CD4-positive, alpha-beta T cell treated with Interleukin-4 for 4 hours (primary cell): Measurements from ENCODE around the gene KCNAB1.
"Not testable (repeated sequence)": the region's sequence is repeated elsewhere in the genome, so short reads cannot be mapped to it uniquely, and the experiment has no call there.

ENCODE experiments used
- DNase-seq: peaks from one replicate; pipeline ENCODE4 v3.0.0-alpha.2; 2020

Gene KCNAB1

GRCh38 chr3:156548041-156548687, 427.8 kb downstream of the KCNAB1 start:
- no peak for DNase-seq

DNA sequence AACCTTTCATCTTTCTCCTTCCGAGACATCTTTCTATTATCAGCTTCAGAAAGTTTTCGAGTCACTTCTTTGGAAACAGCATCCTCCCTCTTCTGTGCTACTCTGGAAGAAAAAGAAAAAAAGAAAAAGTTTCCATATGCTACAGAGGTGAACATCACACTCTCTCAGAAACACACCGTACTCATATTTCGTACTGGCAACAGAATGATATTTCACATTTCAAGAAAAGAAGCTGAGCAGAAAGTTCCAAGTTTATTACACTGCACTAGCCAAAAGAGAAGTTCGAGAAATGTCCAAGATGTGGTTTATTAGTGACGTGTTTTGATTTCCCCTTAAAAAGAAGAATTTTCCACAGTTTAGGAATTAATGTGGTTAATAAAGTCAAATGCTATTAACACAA, 428.5 kb downstream of the KCNAB1 start:
- DNase-seq: no peak

DNA sequence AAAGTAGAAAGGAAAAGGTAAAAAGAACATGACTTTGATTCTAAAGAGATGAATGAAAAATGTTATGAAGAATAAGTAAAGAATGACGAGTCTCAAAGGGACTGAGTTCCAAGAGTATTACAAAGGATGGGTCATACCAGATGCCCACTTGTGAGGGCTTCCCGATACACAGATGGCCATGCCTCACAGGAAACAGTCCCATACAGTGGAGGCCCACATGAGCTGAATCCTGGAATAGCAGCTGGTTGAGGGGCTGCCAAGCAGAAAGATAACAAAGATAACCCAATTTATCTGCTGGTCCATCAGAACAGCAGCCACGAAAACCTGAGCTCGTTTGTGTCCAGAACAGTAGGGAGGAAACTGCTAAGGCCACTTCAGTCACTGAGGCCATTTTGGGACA, 430.9 kb downstream of the KCNAB1 start:
- DNase-seq: no peak

DNA sequence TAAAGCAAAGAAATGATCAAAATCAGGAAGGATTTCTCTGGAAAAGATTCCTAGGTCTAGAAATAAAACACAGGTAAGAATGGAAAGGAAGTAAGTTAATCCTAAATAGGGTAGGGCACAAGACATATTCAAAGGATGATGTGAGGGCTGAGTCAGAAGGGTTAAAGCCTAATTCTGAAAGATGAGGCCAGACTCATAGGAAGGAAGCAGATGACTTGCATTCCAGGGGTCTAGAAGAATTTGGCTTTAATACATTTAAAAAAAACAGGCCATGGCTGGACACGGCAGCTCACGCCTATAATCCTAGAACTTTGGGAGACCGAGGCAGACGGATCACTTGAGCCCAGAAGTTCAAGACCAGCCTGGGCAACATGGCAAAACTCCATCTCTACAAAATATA, 431.4 kb downstream of the KCNAB1 start:
- no peak for DNase-seq

- DNase-seq: no peak
Observed at GRCh38 chr3:156552973-156553372, 432.6 kb downstream of the KCNAB1 start.

- no peak for DNase-seq
Observed at GRCh38 chr3:156553705-156554356, 433.5 kb downstream of the KCNAB1 start.

GRCh38 chr3:156554515-156554841, 434.1 kb downstream of the KCNAB1 start:
- peak; percentile 10 for DNase-seq

DNA sequence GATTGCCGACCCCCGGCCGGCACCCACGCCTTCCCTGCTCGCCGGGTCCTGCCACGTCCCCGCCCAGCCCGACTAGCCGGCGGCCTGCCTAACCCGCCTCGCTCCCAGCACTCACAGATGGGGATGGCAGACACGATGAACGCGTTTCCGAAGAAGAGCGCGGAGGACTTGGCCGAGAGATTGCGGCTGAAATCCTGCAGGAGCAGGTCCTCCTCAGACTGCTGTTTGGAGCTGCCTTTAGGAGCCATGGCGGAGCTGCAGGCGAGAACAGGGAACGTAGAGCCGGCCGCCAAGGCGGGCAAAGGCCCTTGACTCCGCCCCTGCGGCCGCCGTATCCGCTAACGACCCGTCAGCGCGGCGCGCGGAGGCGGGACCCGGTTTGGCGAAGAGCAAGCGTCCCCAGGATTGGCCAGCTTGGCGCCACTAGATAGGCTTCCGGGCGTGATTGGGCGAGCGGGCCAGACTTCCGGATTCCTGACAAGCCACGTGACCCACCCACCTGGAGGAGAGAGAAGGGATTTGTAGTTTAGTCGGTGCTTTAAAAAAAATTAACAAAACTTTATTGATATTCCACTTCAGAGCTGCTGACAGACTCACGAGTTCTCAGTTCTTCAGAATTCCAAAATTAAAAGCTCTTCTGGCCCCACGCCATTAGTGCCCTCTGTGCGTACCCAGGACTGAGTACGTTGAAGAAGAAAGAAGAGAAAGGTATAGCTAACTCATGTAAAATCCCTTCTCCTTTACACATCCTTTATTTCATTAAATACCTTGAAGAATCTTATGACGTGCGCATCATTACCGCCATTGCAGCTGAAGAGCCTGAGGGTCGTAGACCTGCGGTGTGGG, 434.7 kb downstream of the KCNAB1 start, which contains the start of gene SSR3:
Gene SSR3 (minus strand): TSS at position 276 of the 846 bp plus-strand sequence. CDS start 28 bp downstream, at position 248.
- DNase-seq: peak; percentile 99

DNA sequence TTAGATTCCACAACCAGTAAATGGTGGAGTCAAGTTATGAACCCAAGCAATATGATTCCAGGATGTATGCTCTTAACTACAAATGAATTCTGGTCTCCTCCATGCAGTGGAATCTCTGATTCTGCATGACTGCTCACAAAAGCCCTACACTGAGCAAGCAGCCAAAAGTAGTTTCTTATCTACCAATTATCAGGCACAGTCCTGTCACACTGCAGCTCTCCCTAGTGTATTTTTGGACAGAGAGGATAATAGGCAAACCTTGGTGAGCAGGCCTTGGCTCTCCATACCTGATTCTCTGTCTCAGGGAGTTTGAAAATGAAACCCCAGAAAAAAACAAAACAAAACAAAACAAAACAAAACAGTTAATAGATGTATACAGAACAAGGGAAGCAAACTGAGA, 438.0 kb downstream of the KCNAB1 start:
- no peak for DNase-seq

GRCh38 chr3:156559321-156559720, 438.9 kb downstream of the KCNAB1 start:
- no peak for DNase-seq

GRCh38 chr3:156561533-156561932, 441.2 kb downstream of the KCNAB1 start:
- DNase-seq: no peak

DNA sequence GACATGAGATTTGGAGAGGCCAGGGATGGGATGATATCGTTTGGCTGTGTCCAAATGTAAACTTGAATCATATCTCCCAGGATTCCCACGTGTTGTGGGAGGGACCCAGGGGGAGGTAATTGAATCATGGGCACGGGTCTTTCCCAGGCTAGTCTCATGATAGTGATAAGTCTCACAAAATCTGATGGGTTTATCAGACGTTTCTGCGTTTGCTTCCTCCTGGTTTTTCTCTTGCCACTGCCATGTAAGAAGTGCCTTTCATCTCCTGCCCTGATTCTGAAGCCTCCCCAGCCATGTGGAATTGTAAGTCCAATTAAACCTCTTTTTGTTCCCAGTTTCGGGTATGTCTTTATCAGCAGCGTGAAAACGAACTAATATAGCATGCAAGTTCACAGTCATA, 442.1 kb downstream of the KCNAB1 start:
- not testable (repeated sequence) for DNase-seq

DNA sequence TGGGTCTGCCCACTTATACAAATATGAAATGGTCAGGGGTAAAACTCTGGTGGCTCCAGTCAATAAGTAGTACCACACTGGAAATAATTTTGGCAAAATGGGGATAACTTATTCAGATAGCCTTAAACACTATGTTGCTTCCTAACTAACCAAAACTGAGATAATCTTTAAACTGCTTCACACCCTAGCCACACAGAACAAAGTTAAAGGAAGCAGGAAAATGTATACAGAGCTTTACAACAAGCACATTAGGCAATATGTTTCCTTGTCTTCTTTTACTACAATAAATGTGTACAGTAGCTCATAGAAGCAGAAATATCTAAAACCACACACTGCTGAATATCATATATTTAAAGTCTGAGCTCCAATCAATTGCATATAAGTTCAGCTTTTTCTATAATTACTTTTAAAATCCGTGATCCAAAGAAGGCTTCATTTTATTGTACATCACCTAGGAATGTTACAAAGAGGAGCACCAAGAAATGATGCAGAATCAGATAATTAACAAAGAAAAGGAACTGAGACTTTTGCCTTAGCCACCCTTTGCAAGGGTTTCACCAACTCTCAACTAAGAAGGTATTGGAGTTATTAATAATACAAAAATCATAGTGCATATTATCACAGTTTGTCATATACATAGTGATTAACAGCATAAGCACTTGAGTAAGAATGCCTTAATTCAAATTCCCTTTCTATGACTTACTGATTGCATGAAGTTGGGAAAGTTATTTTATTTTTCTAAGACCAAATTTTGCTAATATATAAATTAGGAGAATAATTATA, 443.7 kb downstream of the KCNAB1 start:
- DNase-seq: no peak

DNA sequence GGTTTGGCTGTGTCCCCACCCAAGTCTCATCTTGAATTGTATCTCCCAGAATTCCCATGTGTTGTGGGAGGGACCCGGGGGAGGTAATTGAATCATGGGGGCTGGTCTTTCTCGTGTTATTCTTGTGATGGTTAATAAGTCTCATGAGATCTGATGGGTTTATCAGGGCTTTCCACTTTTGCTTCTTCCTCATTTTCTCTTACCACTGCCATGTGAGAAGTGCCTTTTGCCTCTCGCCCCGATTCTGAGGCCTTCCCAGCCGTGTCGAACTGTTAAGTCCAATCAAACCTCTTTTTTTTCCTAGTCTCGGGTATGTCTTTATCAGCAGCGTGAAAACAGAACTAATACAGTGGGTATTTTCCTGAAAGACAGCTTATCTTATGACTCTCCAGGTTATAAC, 448.6 kb downstream of the KCNAB1 start:
- DNase-seq: not testable (repeated sequence)

- not testable (repeated sequence) for DNase-seq
Observed at GRCh38 chr3:156569881-156570280, 449.5 kb downstream of the KCNAB1 start.

DNA sequence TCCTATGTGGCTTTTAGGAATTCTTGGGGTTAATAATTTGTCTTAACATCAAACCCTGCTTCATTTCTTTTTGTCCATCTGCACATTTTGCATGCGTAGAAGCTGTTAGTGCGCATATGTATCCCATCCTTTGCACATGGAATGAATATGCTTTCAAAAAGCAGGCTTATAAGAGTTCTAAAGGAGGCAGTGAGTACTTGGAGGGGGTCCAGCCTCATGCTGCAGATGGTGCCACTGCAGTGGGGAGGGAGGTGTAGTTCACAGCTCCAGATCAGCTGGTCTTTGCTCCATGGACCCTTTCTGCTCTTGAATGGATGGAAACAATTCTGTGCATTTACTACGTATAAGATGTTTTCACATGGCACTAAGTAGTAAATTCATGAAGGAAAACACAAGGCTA, 455.3 kb downstream of the KCNAB1 start:
- no peak for DNase-seq

DNA sequence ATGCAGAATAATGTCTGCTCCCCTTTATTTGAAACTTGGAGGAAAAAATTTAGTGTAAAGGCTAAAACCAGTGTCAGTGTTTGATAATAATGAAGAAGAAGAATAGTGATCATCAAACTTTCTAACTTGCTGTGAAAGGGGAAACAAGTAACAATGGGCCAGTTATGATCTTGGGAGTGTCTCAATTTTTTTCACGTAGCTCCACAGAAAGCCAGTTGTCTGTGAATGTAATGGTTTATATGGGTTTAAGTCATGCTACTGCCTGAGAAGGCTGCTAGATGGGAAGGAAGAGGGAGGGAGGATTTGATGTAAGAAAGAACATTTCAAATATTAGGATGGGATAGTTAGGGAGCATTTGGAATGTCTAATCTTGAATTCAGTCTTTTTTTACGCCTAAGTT, 455.7 kb downstream of the KCNAB1 start:
- DNase-seq: no peak

DNA sequence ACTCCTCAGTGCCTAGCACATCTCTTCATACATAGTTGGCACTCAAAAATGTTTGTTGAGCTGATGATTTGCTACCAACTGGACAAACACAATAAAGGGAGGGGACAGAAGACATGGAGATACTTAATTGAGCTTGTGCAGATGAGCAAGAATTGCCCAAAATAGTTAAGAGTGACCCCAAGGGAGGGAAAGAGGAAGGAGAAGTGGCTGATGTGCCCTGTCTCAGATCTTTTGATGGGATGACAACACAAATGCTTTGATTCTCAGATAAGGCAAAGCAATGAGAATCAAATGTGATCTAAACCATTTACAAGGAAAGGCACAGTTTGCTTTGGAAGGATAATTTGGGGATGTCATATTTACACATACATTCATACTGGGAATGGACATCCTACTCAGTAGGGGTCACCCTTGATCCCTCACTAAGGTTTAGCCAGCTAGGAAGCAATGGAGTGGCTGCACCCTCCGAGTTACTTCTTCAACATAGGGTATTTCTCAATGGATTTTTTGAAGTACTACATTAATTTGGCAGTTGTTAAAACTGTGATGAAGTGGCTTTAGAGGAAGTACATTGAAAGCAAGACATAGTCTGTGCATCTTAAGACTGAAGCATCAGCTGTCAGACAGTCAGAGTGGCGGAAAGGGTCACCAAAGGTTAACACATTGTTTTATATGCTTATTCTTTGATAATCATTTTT, 456.4 kb downstream of the KCNAB1 start:
- no peak for DNase-seq

DNA sequence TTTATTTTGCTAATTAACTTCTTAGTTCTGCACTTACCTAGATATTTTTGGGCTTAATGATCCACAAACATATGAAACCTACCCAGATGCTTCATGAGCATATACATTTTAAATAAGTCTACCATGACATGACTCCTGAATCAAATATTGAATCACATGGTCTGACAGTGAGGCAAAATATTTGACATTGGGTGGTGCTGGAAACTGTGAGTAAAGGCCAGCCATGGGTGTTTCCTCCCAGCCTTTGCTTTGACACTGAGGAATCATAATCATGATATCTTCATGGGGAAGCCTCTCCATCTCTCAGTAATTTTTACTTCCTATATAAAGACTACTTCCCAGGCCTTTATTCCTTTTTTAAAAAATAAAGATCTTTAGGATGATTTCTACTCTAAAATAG, 457.4 kb downstream of the KCNAB1 start:
- no peak for DNase-seq

DNA sequence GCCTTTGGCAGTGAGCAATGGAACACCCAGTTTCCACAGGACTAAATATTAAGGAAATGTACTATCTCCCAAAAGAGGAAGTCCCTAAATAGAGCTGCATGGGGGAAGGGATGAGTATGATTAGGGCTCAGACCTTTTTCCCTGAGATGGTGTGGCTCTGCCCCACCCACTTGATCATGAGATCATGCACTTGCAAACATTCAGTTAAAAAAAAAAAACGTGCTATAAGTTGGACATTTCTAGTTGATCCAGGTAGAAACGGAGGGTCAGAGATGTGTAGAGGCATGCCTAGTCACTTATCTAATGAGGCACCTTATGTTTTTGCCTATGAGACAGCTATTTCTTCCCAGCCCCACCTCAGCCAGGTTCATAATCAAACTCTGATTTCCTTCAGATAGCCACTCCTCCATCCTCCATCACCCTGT, 459.1 kb downstream of the KCNAB1 start:
- peak; percentile 5 for DNase-seq

- no peak for DNase-seq
Observed at GRCh38 chr3:156581033-156581432, 460.7 kb downstream of the KCNAB1 start.

DNA sequence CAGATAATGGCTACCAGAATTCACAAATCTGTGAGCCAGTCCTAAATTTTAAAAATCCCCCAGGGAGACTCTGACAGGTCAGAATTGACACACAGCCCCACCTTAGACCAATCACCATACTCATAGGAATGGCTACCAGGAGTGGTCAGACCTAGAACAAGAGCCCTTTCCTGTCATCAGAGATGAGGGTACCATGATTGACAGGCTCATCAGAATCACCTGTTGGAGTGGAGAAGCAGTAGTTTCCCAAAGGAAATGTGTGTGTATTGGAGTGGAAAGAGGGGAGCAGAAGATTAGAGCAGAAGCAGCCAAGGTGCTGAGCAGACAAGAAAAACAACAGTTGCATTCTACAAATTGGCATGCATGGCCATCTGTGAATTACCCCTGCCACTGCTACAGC, 461.6 kb downstream of the KCNAB1 start:
- no peak for DNase-seq
